ENCODE results near the gene UBE2V1. TPM values are rescaled to one million over a fixed set of nuclear protein-coding genes. Genes with fewer than 3 reads are reported as not detected.

The UBE2V1 gene
- total and polyA plus RNA-seq, 2 of the 13 experiments (the other 11 are each of a cell fraction or from before 2014, with no cell fraction given), result 81.3 to 132 TPM

DNA sequence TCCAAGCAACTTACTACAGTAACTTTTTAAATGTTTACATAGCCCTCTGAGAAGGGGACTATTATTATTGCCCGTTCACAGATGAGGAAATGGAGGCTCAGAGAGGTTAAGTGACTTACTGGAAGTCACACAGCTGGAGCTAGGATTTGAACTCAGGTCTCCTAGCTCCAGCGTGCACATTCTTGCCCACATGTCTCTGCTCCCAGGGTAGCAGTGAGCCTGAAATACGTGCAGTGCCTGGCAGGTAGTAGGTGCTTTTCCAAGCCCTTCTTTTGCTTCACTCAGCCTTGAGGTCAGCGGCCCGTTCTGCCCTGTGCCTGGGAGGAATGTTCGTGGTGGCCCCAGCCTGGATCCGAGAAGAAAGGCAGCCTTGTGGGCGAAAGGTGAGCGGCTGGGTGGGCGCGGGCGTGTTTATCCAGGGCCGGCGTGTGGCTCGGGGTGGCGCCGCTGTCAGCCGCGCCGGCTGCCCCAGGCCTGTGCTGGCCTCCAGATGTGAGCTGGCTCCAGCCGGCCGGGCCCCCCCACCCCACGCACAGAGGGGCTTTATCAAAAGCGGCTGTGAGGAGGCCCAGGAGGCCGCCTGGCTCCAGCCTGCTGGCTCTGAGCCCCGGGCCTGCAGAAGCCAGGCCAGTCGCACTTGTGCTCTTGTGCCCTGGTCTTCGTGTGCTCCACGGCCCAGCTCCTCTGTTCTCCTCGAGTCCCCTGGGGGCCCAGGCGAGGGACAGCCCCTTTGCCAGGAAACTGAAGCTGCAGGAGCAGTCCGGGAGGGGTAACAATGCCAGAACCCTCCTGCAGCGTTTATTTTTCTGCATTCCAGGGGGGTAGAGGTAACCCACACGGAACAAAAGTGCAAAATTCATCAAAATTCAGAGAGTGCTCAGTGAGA, 58.1 kb downstream of the UBE2V1 start (continued):
- TF ChIP-seq, protein P1, sequence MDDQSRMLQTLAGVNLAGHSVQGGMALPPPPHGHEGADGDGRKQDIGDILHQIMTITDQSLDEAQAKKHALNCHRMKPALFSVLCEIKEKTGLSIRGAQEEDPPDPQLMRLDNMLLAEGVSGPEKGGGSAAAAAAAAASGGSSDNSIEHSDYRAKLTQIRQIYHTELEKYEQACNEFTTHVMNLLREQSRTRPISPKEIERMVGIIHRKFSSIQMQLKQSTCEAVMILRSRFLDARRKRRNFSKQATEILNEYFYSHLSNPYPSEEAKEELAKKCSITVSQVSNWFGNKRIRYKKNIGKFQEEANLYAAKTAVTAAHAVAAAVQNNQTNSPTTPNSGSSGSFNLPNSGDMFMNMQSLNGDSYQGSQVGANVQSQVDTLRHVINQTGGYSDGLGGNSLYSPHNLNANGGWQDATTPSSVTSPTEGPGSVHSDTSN (CRISPR knock-in tag; IDR thresholded peaks at IDR 0.05; ENCODE audit: borderline replicate concordance), result 0 out of 2 replicates have a peak, but pooled peaks have one; percentile 61
- TF ChIP-seq ZNF143 (CRISPR knock-in tag; IDR thresholded peaks at IDR 0.05), result 0 out of 2 replicates have a peak, but pooled peaks have one; percentile 15
- TF ChIP-seq NR2C2 (CRISPR knock-in tag; IDR thresholded peaks at IDR 0.05; ENCODE audit: borderline replicate concordance), result 0 out of 2 replicates have a peak, but pooled peaks have one; percentile 12
- TF ChIP-seq, protein P2, sequence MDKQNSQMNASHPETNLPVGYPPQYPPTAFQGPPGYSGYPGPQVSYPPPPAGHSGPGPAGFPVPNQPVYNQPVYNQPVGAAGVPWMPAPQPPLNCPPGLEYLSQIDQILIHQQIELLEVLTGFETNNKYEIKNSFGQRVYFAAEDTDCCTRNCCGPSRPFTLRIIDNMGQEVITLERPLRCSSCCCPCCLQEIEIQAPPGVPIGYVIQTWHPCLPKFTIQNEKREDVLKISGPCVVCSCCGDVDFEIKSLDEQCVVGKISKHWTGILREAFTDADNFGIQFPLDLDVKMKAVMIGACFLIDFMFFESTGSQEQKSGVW (CRISPR knock-in tag; IDR thresholded peaks at IDR 0.05; ENCODE audit: borderline replicate concordance), result no peak
- TF ChIP-seq ZNF598 (CRISPR knock-in tag; IDR thresholded peaks at IDR 0.05; ENCODE audit: borderline replicate concordance), result peak; percentile 55; the same call in 1 of the 2 replicates
- TF ChIP-seq, protein P3, sequence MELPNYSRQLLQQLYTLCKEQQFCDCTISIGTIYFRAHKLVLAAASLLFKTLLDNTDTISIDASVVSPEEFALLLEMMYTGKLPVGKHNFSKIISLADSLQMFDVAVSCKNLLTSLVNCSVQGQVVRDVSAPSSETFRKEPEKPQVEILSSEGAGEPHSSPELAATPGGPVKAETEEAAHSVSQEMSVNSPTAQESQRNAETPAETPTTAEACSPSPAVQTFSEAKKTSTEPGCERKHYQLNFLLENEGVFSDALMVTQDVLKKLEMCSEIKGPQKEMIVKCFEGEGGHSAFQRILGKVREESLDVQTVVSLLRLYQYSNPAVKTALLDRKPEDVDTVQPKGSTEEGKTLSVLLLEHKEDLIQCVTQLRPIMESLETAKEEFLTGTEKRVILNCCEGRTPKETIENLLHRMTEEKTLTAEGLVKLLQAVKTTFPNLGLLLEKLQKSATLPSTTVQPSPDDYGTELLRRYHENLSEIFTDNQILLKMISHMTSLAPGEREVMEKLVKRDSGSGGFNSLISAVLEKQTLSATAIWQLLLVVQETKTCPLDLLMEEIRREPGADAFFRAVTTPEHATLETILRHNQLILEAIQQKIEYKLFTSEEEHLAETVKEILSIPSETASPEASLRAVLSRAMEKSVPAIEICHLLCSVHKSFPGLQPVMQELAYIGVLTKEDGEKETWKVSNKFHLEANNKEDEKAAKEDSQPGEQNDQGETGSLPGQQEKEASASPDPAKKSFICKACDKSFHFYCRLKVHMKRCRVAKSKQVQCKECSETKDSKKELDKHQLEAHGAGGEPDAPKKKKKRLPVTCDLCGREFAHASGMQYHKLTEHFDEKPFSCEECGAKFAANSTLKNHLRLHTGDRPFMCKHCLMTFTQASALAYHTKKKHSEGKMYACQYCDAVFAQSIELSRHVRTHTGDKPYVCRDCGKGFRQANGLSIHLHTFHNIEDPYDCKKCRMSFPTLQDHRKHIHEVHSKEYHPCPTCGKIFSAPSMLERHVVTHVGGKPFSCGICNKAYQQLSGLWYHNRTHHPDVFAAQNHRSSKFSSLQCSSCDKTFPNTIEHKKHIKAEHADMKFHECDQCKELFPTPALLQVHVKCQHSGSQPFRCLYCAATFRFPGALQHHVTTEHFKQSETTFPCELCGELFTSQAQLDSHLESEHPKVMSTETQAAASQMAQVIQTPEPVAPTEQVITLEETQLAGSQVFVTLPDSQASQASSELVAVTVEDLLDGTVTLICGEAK (IDR thresholded peaks at IDR 0.05), result no peak
- TF ChIP-seq, protein P3 (CRISPR knock-in tag; IDR thresholded peaks at IDR 0.05), result peak; percentile 34; the same call in 1 of the 2 replicates
- TF ChIP-seq STAT5B (CRISPR knock-in tag; IDR thresholded peaks at IDR 0.05), result no peak
- TF ChIP-seq ZNF12 (CRISPR knock-in tag; IDR thresholded peaks at IDR 0.05), result 0 out of 2 replicates have a peak, but pooled peaks have one; percentile 32
- TF ChIP-seq HDAC1 (CRISPR knock-in tag; IDR thresholded peaks at IDR 0.05), result peak; percentile 62; the same call in 1 of the 2 replicates
- 0 out of 2 replicates have a peak, but pooled peaks have one; percentile 75 for TF ChIP-seq HES4 (CRISPR knock-in tag; IDR thresholded peaks at IDR 0.05; ENCODE audit: borderline replicate concordance)
- TF ChIP-seq, protein P4, sequence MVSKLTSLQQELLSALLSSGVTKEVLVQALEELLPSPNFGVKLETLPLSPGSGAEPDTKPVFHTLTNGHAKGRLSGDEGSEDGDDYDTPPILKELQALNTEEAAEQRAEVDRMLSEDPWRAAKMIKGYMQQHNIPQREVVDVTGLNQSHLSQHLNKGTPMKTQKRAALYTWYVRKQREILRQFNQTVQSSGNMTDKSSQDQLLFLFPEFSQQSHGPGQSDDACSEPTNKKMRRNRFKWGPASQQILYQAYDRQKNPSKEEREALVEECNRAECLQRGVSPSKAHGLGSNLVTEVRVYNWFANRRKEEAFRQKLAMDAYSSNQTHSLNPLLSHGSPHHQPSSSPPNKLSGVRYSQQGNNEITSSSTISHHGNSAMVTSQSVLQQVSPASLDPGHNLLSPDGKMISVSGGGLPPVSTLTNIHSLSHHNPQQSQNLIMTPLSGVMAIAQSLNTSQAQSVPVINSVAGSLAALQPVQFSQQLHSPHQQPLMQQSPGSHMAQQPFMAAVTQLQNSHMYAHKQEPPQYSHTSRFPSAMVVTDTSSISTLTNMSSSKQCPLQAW (CRISPR knock-in tag; IDR thresholded peaks at IDR 0.05), result peak; percentile 47; the same call in 1 of the 2 replicates
